HepG2 (cell line): Measurements from ENCODE around the gene NUTF2. TPM values are rescaled to one million over a fixed set of nuclear protein-coding genes. Genes with fewer than 3 reads are reported as not detected.
A peak's percentile ranks its signal among the peaks of the same experiment; 100 is the strongest.

ENCODE experiments used
- ATAD3A ChIP-seq: sonication (generic); formaldehyde crosslinking; IDR thresholded peaks from 2 replicates; pipeline ENCODE4 v1.4.0; 2020; ENCODE audit warnings: missing genetic modification reagents
- ATRX ChIP-seq: sonication (generic); formaldehyde crosslinking; IDR thresholded peaks from 2 replicates; pipeline ENCODE4 v1.4.0; 2020; ENCODE audit warnings: missing genetic modification reagents, borderline replicate concordance
- DR1 ChIP-seq: sonication (generic); formaldehyde crosslinking; IDR thresholded peaks from 2 replicates; pipeline ENCODE4 v1.8.0; 2021; ENCODE audit warnings: mild to moderate bottlenecking, missing genetic modification reagents, inconsistent platforms
- FOXC1 ChIP-seq: sonication (generic); formaldehyde crosslinking; IDR thresholded peaks from 2 replicates; pipeline ENCODE4 v1.8.0; 2022; ENCODE audit warnings: mild to moderate bottlenecking, missing genetic modification reagents, borderline replicate concordance
- HDAC6 ChIP-seq: fragments of 200-600 bp; sonication (generic); IDR thresholded peaks from 2 replicates; pipeline ENCODE4 v1.7.0; 2017; ENCODE audit warnings: mild to moderate bottlenecking, antibody characterized with exemption, low read length, low read depth
- KAT2B ChIP-seq: fragments of 150-350 bp; IDR thresholded peaks from 2 replicates; pipeline ENCODE4 v1.6.1; 2014; ENCODE audit warnings: low read depth, low read length, borderline replicate concordance
- MTF1 ChIP-seq: sonication (generic); formaldehyde crosslinking; IDR thresholded peaks from 2 replicates; pipeline ENCODE4 v1.5.0; 2020; ENCODE audit warnings: missing genetic modification reagents
- NFATC3 ChIP-seq: sonication (generic); formaldehyde crosslinking; IDR thresholded peaks from 2 replicates; pipeline ENCODE4 v1.5.1; 2020; ENCODE audit warnings: mild to moderate bottlenecking, missing genetic modification reagents
- PCBP1 ChIP-seq: fragments of 200-400 bp; formaldehyde crosslinking; IDR thresholded peaks from 2 replicates; pipeline ENCODE4 v1.6.1; 2017; ENCODE audit warnings: mild to moderate bottlenecking, low read depth, low read length, borderline replicate concordance
- SMYD3 ChIP-seq: sonication (generic); formaldehyde crosslinking; IDR thresholded peaks from 2 replicates; pipeline ENCODE4 v1.8.1; 2023; ENCODE audit warnings: mild to moderate bottlenecking, missing genetic modification reagents
- SP140L ChIP-seq: sonication (generic); formaldehyde crosslinking; IDR thresholded peaks from 2 replicates; pipeline ENCODE4 v1.4.0; 2020; ENCODE audit warnings: missing genetic modification reagents, borderline replicate concordance
- SP5 ChIP-seq: IDR thresholded peaks from 2 replicates; pipeline ENCODE4 v1.6.1; 2016; ENCODE audit warnings: low read depth, borderline replicate concordance
- ZBTB40 ChIP-seq, 2 experiments: fragments of 450-650 bp in 1 of 2; sonication (generic) in 1 of 2; formaldehyde crosslinking in 1 of 2; IDR thresholded peaks; 2 replicates each; pipeline versions ENCODE4 v1.6.1 to v1.8.0; 2016 to 2022; ENCODE audit warnings: antibody characterized with exemption in 1 of 2, mild to moderate bottlenecking in 1 of 2, missing genetic modification reagents in 1 of 2
- ZNF350 ChIP-seq: sonication (generic); formaldehyde crosslinking; IDR thresholded peaks from 2 replicates; pipeline ENCODE4 v1.4.0; 2020; ENCODE audit warnings: mild to moderate bottlenecking, low read depth, missing genetic modification reagents, borderline replicate concordance
- ZNF746 ChIP-seq: sonication (generic); formaldehyde crosslinking; IDR thresholded peaks from 2 replicates; pipeline ENCODE4 v1.8.0; 2022; ENCODE audit warnings: mild to moderate bottlenecking, missing genetic modification reagents
- ZNF772 ChIP-seq: sonication (generic); formaldehyde crosslinking; IDR thresholded peaks from 2 replicates; pipeline ENCODE4 v1.5.0; 2020; ENCODE audit warnings: mild to moderate bottlenecking, missing genetic modification reagents
- ZXDC ChIP-seq: sonication (generic); formaldehyde crosslinking; IDR thresholded peaks from 2 replicates; pipeline ENCODE4 v1.5.0; 2020; ENCODE audit warnings: mild to moderate bottlenecking, missing genetic modification reagents
- polyA plus RNA-seq, 8 experiments: library from polyadenylated mRNA; depleted of rRNA in 3 of 8; stranded (reverse) in 7 of 8; unstranded in 1 of 8; fragments of >200 nt; fragmentation: Illumina TruSeq in 4 of 8; extraction: Trizol in 4 of 8; gene quantifications; 2 replicates each; pipeline versions ENCODE4 v1.2.1 to v1.2.3, GENCODE V29; 2011 to 2016; ENCODE audit warnings: low read depth in 4 of 8, missing spikeins in 1 of 8, mixed read lengths in 1 of 8; ENCODE audit not compliant: insufficient read depth in 1 of 8
- total RNA-seq, 5 experiments: library from RNA; depleted of rRNA; stranded (reverse); fragments of >200 nt; fragmentation: Illumina TruSeq; extraction: Trizol; gene quantifications; 2 replicates each; pipeline ENCODE4 v1.2.3, GENCODE V29; 2016; ENCODE audit warnings: low read depth in 1 of 5

The NUTF2 gene
- total and polyA plus RNA-seq, 2 of the 13 experiments (the other 11 are each of a cell fraction or from before 2014, with no cell fraction given) = 168 to 214 TPM

GRCh38 chr16:67857547-67858233 lies 11.0 kb downstream of the NUTF2 start (continued):
- no peak for TF ChIP-seq ZBTB40 (IDR thresholded peaks at IDR 0.05)
- TF ChIP-seq ZBTB40 (CRISPR knock-in tag; IDR thresholded peaks at IDR 0.05) = no peak
- TF ChIP-seq KAT2B = no peak
- TF ChIP-seq SP5 = peak; percentile 86
- TF ChIP-seq DR1 (CRISPR knock-in tag) = 0 out of 2 replicates have a peak, but pooled peaks have one; percentile 29
- TF ChIP-seq ZXDC (CRISPR knock-in tag) = no peak
- TF ChIP-seq SP140L (CRISPR knock-in tag) = no peak
- TF ChIP-seq FOXC1 = no peak
- TF ChIP-seq ATAD3A = no peak
- TF ChIP-seq ZNF746 (CRISPR knock-in tag) = peak; percentile 27; the same call in 1 of the 2 replicates
- TF ChIP-seq ZNF350 (CRISPR knock-in tag) = no peak
- no peak for TF ChIP-seq SMYD3 (CRISPR knock-in tag)
- TF ChIP-seq MTF1 (CRISPR knock-in tag) = no peak
- no peak for TF ChIP-seq ATRX (CRISPR knock-in tag)
- TF ChIP-seq HDAC6 = no peak
- no peak for TF ChIP-seq PCBP1
- no peak for TF ChIP-seq NFATC3 (CRISPR knock-in tag)
- peak; percentile 55; the same call in 1 of the 2 replicates for TF ChIP-seq ZNF772 (CRISPR knock-in tag)
